Activated CD8-positive, alpha-beta memory T cell treated with anti-CD3 and anti-CD28 coated beads, Interleukin-2, amount 50 U/mL, for 24 hours (primary cell): ENCODE data around the gene ATP1A3.
"Not testable (repeated sequence)": the region's sequence is repeated elsewhere in the genome, so short reads cannot be mapped to it uniquely, and the experiment has no call there.

Source experiments
- DNase-seq: peaks from one replicate; pipeline ENCODE4 v3.0.0-alpha.2; 2020; ENCODE audit errors: extremely low read depth

ATP1A3 gene

GRCh38 chr19:41945135-41945766 lies 48.8 kb downstream of the ATP1A3 start:
- peak; percentile 85 for DNase-seq

DNA sequence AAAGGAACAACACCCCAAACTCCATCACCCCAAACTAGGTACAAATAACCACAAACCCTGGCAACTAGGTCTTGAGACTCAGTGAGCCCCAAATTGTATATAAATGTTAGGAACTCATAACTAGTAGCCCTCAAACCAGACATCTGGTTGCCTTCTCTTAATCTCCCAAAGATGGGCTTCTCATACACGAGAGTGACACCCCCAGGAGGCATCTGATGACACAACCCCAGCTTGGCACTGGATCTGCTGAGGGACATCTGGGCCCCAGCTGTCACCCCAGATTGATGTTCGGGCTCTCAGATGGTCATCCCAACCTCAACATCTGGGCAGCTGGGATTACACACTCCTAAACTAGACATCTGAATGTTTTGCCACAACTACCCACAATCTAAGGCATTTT lies 49.7 kb downstream of the ATP1A3 start:
- DNase-seq, result no peak

DNA sequence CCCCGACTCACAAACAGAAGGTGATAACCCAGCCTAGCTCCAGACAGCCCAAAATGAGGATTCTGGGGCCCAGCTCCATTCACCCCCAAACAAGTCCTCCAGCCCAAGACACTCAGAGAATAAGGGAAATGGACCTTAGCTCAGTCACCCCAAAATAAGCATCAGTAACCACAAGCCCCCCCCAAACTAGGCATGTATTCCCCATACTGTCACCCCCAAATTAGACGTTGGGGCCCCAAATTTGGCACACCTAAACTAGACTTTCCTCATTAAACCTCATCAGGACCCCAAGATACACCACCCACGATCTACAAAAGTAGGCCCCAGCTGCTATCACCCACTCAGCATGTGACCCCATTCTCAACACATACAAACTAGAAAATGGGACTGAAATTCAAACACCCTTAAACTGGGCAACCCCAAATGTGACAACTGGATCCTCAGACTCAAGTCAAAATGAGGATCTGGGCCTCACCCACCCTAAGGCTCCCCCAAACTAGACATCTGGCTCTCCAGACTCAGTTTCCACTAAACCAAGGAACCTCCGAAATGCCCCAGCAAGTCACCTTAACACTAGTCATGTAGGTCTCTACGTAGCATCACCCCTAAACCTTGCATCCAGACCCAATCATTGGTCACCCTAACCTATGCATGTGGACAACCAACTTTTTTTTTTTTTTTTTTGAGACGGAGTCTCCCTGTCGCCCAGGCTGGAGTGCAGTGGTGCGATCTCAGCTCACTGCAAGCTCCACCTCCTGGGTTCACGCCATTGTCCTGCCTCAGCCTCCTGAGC lies 52.4 kb downstream of the ATP1A3 start:
- no peak for DNase-seq

DNA sequence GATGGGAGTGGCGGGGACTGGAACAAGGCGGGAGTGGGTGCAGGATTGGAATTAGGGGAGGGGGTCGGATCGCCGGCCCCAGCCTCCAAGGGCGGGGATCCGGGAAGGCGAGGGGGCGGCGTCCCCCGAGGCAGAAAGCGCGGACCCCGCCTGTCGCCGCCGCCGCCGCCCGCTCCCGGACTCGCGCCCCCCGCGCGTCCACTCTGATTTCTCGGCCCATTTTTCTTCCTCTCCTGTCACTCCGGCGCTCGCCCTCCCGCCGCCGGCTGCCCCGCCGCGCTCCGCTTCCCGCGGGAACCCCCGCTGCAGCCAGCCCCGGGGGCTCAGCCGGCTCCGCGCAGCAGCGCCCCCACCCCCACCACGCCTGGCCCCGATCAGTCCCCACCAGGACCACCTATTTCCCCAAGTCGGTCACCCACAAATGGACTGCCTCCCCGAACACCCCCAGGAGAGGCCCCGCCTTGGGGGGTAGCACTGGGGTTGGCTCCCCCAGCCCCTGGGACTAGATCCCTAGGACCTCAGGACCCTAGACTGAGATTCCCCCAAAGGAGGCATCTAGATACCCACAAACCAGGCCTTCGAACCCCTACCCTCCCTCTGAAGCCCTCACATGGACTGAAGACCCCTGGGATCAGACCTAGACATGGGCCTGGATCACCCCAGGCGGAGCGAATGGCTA lies 53.2 kb downstream of the ATP1A3 start:
- DNase-seq, result no peak

DNA sequence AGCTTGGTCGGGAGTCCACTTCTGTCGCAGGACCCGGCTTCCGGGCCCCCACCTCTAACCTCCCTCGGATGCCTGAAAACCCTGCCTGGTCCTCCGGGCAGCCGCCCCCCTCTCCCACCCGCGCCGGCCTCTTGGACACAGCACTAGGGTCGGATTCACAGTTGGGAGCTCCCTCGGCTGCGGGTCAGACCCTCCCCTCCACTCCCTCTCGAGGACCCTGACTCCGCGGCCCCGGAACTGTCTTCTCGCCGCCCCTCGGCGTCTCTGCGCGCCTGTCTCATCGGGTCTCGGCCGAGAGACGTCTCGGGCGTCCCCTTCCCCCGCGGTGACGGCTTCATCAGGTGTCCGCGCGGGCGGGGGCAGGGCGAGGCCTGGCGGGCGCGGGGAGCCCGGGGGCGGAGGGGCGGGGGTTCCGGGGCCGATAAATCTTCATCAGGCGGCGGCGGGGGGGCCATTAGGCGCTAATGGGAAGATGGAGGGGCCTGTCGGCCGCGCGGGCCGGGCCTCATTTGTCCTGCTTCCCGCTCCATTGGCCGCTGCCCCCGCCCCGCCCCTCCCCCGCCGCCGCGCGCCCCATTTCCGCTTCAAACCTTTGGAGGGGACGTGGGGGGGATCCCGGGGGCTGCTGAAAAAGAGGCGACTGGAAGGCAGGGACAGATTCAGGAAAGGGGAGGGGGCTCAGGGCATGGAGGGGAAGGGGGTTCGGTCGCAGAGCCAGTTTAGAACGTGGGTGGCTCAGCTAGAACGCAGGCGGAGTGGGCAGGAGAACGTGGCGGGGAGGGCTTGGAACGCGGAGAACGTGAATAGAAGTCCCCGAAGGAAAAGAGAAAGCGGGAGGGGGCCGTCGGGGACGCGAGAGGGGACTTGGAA lies 53.9 kb downstream of the ATP1A3 start:
- DNase-seq, result no peak

- not testable (repeated sequence) for DNase-seq
Observed at GRCh38 chr19:41939209-41939608, 54.8 kb downstream of the ATP1A3 start.

DNA sequence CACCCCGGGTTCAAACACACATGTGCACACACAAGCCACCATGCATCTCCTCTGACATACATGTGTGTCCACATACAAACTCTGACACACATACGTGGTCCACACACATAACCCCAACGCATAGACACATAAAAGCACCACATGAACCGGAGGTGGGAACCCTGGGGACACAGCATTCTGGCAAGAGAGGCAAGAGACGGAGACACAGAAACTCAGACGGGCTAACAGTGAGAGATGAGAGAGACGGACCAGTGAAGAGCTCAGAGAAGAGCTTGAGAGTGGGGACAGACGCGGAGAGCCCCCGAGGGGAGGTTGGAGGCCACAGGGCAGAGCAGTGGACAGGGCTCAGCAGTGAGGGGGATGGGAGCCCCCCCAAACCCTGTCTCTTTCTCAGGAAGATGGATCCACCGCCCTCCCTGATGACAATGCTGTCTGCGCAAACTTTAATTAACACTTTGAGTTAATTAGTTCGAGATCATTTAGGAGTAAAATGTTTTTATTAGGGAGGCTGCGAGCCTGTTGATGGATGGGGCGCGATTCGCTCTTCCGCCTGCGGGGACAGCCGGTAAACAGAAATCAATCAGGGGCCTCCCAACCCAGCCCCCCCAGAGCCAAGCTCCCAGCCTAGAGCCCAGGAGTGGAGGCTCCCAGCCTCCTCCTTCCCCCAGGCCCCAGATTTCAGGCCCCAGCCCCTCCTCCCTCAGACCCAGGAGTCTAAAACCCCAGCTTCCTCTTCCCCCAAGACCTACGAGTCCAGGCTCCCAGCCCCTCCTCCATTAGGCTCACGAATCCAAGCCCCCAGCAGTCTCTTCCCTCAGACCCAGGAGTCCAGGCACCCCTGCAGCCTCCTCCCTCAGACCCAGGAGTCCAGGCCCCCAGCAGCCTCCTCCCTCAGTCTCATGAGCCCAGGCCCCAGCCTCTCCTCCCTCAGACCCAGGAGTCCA lies 56.2 kb downstream of the ATP1A3 start:
- DNase-seq, result no peak

- no peak for DNase-seq
Observed at GRCh38 chr19:41936961-41937360, 57.1 kb downstream of the ATP1A3 start.

- no peak for DNase-seq
Observed at GRCh38 chr19:41936416-41936850, 57.6 kb downstream of the ATP1A3 start.

DNA sequence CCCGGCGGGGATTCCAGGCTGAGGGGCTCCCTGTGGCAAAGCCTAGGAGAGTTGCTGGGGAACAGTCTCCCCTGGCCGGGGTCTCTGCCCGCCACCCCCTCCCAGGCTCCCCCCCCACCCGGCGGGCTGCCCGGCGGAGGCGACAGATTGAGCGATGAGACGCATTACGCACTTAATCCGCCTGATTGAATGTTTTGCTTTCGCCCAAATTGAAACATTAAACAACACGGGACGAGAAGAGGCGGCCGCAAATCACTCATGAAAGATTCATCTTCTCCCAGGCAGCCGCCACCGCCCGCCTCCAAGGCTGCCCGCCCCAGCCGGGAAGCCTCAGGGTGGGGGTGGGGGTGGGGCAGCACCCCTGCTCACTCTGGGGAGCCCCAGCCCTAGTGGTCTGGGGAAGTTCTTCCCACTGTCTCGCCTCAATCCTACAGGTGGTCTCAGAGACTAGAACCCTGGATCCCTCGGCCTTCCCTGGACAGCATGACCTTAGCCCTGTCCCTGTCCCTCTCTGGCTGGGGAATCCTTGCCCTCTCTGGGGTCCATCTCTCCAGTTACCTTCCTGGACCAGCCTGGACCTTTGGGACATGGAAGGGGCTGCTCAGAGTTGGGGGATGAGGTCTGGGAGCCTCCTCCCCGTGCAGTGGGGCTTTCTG lies 58.1 kb downstream of the ATP1A3 start:
- no peak for DNase-seq

DNA sequence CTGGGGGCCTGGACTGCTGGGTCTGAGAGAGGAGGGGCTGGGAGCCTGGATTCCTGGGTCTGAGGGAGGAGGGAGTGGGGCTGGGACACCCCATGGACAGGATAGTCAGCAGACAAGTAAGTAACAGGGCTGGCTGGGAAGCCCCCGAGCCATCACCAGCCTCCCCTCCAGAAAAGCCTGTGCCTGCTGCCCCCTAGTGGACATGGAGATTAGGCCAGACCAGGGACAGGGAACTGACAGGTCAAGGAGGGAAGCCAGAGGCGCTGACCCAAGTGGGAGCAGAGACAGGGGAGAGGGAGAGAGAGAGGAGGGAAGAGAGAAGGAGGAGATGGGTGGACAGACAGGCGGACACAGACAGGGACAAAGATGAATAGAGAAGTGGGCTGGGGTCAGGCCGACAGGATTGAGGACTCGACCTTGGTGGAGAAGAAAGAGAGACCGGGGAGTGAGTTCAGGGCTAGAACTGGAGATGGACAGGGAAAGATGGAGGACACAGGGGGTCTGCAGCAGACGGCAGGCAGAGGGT lies 59.1 kb downstream of the ATP1A3 start:
- peak; percentile 55 for DNase-seq

GRCh38 chr19:41933693-41934426 lies 60.2 kb downstream of the ATP1A3 start:
- DNase-seq, result no peak

DNA sequence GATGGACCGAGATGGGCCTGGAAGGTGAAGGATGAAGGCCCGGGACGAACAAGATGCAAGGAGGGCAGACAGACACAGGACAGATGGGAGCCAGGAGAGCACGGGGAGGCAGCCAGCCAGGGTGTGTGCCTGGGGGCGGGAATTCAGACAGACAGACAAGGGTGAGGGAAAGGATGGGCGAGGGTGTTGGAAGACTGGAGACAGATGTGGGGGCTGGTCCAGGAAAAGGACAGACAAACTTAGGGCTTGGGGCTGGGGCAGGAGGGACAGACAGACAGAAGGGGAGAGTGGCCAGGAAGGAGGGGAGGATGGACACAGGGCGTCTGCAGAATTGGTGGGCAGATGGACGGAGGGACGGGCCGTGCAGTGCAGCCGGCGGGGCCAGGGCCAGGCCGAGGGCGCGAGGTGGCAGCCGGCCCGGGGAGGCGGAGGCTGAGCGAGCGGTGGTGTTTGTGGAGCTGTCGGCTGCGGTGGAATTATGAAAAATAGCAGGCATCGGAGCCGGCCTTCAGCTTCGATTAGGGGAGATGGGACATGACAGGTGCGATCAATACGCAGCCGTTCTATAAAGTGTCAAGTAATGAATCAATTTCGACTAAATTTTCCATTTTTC lies 61.2 kb downstream of the ATP1A3 start:
- no peak for DNase-seq

- DNase-seq, result no peak
Observed at GRCh38 chr19:41932259-41932719, 61.7 kb downstream of the ATP1A3 start.

DNA sequence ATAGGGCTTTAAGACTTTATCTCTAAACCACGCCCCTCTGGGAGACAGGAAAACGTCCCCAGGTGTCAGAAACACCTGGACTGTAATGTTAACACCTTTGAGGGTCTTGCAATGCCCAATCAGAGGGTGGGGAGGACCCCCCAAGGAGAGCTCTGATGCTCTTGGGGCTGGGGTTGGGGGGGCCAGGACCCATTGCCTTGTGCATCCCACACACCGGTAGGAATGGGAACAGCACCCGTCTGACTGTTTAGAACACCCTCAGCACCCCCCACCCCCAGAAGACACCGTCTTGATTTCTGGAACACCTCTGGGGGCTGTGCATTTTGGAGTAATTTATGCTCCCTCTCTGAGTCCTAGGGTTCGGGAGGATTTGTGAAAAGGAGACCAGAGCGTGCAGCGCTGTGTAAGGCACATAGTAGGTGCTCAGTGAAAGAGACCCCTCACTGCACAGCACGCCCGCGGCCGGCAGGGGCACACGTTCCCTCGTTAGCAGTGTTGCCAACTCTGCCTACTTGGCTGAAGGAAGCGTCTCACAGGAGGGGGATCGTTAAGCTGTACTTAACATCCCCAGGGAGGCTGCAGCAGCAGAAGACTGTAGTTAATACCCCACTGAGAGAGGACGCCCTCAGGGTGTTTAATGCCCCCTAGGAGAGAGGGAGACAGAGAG lies 63.0 kb downstream of the ATP1A3 start:
- no peak for DNase-seq

DNA sequence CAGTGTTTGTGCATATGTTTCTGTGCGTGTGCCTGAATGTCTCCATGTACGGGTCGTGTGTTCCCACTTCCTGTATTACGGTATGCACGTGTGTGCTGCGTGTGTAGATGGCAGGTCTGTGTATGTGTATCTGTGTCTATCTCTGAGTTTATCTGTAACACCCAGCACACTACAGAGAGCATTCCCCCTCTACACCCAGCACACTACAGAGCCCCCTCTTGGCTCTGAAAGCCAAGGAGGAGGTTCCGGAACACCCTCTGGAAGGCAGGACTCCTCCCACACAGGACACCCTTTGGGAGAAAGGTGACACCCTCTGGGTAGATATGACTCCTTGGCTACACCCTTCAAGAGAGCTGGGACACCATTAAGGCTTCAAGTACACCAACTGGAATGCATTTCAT lies 63.7 kb downstream of the ATP1A3 start:
- no peak for DNase-seq

GRCh38 chr19:41929536-41930071 lies 64.4 kb downstream of the ATP1A3 start:
- DNase-seq, result no peak
